Cortex of kidney (tissue), 1 donor: Measurements from ENCODE around the gene KLF9.
"Not testable (repeated sequence)": the region's sequence is repeated elsewhere in the genome, so short reads cannot be mapped to it uniquely, and the experiment has no call there.

ENCODE experiments used
- DNase-seq: peaks from one replicate; lab custom pipeline; 2025; lab: John Stamatoyannopoulos, UW

The KLF9 gene

GRCh38 chr9:70403618-70404025, 10.8 kb downstream of the KLF9 start:
- DNase-seq: no peak

- no peak for DNase-seq
Measured at GRCh38 chr9:70403166-70403565, 11.3 kb downstream of the KLF9 start.

- no peak for DNase-seq
Measured at GRCh38 chr9:70402213-70402612, 12.2 kb downstream of the KLF9 start.

- DNase-seq: not testable (repeated sequence)
Measured at GRCh38 chr9:70401241-70401640, 13.2 kb downstream of the KLF9 start.

- no peak for DNase-seq
Measured at GRCh38 chr9:70400107-70400892, 14.2 kb downstream of the KLF9 start.

GRCh38 chr9:70399141-70399540, 15.3 kb downstream of the KLF9 start:
- no peak for DNase-seq

- no peak for DNase-seq
Measured at GRCh38 chr9:70398145-70398556, 16.3 kb downstream of the KLF9 start.

- DNase-seq: no peak
Measured at GRCh38 chr9:70395652-70396051, 18.8 kb downstream of the KLF9 start.

- no peak for DNase-seq
Measured at GRCh38 chr9:70392850-70393249, 21.6 kb downstream of the KLF9 start.

- DNase-seq: no peak
Measured at GRCh38 chr9:70392189-70392588, 22.3 kb downstream of the KLF9 start.

- DNase-seq: no peak
Measured at GRCh38 chr9:70390933-70391341, 23.5 kb downstream of the KLF9 start.

- DNase-seq: no peak
Measured at GRCh38 chr9:70389621-70390266, 24.7 kb downstream of the KLF9 start.

- no peak for DNase-seq
Measured at GRCh38 chr9:70389188-70389587, 25.3 kb downstream of the KLF9 start.

GRCh38 chr9:70387663-70388062, 26.8 kb downstream of the KLF9 start:
- DNase-seq: no peak

GRCh38 chr9:70385426-70385825, 29.0 kb downstream of the KLF9 start:
- no peak for DNase-seq

- DNase-seq: no peak
Measured at GRCh38 chr9:70382709-70383605, 31.5 kb downstream of the KLF9 start.

GRCh38 chr9:70382046-70382708, 32.3 kb downstream of the KLF9 start:
- DNase-seq: no peak

GRCh38 chr9:70374962-70375618, 39.4 kb downstream of the KLF9 start:
- DNase-seq: no peak

- no peak for DNase-seq
Measured at GRCh38 chr9:70367305-70367930, 47.0 kb downstream of the KLF9 start.

- DNase-seq: no peak
Measured at GRCh38 chr9:70363760-70364159, 50.7 kb downstream of the KLF9 start.

GRCh38 chr9:70362952-70363351, 51.5 kb downstream of the KLF9 start:
- no peak for DNase-seq
